Fibroblast of pulmonary artery (primary cell): Measurements from ENCODE around the gene ZNF184.

Experiments
- DNase-seq: peaks from one replicate; pipeline ENCODE4 v3.0.0-alpha.2; 2010; ENCODE audit warnings: low read depth
- H3K4me3 ChIP-seq: replicated peaks from 2 replicates; pipeline ENCODE4 v1.5.1; 2011; ENCODE audit warnings: low read depth, mild to moderate bottlenecking, control low read depth, low read length, moderate library complexity
- TF ChIP-seq, protein P1 (sequence below): IDR thresholded peaks from 2 replicates; pipeline ENCODE4 v1.5.1; 2011; ENCODE audit warnings: mild to moderate bottlenecking, control low read depth, low read length, inconsistent platforms; ENCODE audit errors: missing control alignments

Gene ZNF184

DNA sequence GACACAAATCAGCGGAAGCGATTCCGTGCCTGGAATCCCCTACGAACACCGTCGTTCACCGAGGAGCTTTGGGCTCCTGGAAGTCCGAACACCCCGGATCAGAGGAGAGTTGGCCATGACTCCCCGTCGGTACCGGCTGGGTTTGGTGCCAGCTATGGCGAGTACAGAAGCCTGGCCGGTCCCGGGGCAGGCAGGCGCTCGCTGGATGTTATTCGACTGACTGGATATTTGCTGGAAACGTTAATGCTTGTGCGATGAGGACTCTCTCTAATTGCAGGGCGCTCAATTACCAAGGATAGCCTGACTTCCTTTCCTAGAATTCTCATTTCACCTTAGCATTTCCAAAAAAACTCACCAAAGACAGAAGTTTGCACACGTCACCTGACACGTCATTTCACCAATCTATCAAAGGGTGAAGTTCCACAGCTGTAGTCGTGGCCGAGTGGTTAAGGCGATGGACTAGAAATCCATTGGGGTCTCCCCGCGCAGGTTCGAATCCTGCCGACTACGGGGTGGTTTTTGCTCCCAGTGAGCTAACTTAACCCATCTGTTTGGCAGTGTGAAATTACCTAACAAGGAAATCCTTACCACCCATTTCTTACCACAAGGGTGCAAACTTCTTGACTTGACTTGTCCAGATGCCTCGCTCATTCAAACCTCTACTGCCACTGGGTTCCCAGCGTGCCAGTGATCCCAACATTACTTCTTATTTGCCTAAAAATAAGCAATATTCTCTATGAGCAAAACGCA lies 22.7 kb upstream of the ZNF184 start:
- peak; percentile 83 for DNase-seq
- peak overlapping the region; percentile 72 for H3K4me3 ChIP-seq
- TF ChIP-seq, protein P1, sequence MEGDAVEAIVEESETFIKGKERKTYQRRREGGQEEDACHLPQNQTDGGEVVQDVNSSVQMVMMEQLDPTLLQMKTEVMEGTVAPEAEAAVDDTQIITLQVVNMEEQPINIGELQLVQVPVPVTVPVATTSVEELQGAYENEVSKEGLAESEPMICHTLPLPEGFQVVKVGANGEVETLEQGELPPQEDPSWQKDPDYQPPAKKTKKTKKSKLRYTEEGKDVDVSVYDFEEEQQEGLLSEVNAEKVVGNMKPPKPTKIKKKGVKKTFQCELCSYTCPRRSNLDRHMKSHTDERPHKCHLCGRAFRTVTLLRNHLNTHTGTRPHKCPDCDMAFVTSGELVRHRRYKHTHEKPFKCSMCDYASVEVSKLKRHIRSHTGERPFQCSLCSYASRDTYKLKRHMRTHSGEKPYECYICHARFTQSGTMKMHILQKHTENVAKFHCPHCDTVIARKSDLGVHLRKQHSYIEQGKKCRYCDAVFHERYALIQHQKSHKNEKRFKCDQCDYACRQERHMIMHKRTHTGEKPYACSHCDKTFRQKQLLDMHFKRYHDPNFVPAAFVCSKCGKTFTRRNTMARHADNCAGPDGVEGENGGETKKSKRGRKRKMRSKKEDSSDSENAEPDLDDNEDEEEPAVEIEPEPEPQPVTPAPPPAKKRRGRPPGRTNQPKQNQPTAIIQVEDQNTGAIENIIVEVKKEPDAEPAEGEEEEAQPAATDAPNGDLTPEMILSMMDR: no peak

DNA sequence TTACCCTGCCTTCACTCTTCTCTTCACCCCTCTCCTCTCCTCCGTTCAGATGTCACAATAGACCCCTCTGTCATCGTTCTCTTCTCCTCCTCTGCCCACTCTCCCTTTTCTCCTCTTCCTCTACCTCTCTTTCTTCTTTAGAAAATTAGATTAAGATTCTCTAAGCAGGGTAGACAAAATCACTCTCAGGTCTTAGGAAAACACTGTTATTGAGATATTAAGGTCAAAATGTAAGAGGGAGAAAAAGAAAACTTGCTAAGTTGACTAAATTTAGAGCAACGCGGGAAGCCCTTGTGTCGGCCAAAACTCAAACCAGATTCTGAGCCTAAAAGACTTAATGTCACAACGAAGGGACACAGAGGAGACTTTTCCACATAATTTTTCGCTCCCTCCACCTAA lies 22.1 kb upstream of the ZNF184 start:
- TF ChIP-seq, protein P1: no peak
- DNase-seq: no peak
- H3K4me3 ChIP-seq: peak overlapping the region; percentile 72

DNA sequence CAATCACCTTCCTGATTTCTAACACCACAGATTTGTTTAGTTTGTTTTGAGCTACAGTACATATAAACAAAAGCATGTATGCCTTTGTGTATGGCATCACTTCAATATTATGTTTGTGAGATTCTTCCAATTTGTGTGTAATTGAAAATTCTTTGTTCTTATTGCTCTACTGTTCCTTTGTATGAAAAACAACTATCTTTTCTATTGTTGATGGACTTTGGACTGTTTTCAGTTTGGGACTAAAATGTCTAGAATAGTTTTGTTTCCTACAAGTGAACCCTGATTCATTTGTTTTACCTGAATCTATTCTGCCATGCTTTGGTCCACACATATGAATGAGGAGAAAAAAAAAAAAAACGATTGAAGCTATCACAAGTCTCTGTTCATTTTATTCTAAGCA lies 21.2 kb upstream of the ZNF184 start:
- no peak for DNase-seq
- TF ChIP-seq, protein P1: no peak
- H3K4me3 ChIP-seq: no peak overlapping the region

DNA sequence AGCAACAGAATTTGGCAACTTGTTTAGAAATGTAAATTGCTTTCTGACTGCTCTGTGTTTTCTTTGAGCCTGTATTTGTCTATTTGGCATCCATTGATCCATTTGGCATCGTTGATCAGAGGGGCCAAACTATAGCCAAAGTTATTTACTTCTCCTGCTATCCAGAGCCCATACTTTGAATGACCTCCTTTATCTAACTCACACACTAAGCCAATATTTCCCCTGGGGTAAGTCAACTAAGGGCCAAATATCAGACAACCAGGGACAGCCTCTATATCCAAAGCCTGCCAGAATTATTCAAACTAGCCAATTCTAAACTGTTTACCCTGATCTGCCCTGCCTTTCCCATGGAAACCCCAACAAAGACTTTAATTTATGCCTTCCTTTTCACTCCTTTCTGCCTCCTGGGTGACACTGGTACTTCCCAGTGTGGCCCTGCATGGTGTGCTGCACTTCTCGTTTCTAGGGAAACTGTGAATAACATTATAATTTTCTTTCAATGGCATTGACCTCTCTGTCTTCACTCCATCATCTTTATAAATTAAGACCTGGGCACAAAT lies 19.8 kb upstream of the ZNF184 start:
- TF ChIP-seq, protein P1: no peak
- H3K4me3 ChIP-seq: no peak overlapping the region
- DNase-seq: no peak

DNA sequence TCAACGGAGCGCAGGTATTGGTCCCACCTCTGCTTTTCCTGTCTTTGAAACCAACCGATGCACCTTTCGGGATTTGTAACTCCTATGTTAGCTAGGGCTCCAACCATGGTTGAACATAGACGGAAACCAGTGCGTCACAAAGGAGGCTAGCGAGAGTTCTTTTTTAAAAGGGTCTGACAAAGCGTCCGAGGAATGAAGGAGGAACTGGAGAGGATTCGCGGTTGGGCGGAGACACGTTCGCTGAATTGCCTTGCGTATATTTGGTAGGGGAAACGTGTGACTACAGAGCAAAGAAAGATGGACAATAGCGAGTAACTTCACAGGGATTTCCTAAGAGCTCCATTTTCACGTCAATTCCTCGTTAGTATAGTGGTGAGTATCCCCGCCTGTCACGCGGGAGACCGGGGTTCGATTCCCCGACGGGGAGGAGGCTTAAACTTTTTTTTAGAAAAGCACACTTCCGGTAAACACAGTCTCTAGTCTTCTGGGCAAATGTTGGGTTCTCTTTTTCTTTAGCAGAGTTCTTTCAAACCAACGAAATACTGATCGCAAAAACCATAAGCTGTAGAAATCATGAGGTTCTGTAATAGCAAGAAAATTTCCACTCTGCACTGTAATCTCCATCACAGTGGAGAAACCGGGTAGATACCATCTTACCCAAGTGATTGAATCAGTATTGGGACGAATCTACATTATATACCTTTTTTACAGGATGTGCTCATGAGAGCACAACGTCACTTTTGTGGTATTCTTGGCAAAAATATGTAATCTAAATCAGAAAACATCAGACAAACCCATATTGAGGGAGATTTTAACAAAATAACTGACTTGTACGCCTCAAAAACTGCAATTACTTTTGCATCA lies 6.6 kb upstream of the ZNF184 start:
- H3K4me3 ChIP-seq: peak overlapping the region; percentile 89
- TF ChIP-seq, protein P1: no peak
- peak; percentile 96 for DNase-seq

DNA sequence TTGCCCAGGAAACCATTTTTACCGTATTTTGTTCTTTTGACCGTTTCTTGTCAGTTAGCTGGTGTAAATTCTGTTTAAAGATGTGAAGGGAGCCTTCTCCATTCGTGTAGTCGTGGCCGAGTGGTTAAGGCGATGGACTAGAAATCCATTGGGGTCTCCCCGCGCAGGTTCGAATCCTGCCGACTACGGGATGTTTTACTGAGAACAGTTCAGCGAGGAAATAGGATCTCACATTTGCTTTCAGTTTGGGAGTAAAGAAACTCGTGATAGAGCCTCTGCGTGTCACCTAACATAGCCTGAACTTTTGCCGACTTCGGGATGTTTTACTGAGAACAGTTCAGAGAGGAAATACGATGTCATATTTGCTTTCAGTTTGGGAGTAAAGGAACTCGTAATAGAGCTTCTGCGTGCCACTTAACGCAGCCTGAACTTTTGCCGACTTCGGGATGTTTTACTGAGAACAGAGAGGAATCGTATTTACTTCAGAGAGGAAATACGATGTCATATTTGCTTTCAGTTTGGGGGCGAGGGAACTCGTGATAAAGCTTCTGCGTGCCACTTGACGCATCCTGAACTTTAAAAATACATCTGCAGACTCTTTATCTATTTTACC lies 5.9 kb upstream of the ZNF184 start:
- TF ChIP-seq, protein P1: no peak
- peak; percentile 92 for DNase-seq
- H3K4me3 ChIP-seq: peak overlapping the region; percentile 89
